ENCODE data around the gene MAT2B. TPM values are rescaled to one million over a fixed set of nuclear protein-coding genes. Genes with fewer than 3 reads are reported as not detected.
"Not testable (repeated sequence)": the region's sequence is repeated elsewhere in the genome, so short reads cannot be mapped to it uniquely, and the experiment has no call there.

Gene MAT2B
- total RNA-seq, 1 experiment from 2014 or later: 72.5 TPM

DNA sequence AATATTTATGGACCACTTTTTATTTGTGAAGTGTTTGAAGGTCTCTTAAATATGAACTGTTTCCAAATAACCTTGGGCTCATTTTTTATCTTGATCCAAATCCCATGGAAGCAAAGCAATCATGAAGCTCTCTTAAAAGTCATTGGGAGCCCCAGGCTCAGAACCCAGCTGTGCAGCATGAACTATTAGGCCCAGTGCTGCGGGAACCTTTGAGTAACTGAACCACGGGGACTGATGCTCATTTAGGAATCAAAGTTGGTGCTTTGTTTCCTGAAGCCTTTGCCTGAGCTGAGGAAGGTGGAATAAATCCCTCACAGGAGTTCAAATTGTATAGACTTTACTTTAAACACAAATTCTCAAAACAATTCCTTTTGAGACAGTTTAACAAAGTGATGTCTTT, 27.8 kb downstream of the MAT2B start:
- H4K20me1 ChIP-seq (ENCODE audit: insufficient read depth, low read depth, low read length): no peaks in the 10 kb centered on the region
- no peaks in the 10 kb centered on the region for H3K27me3 ChIP-seq (ENCODE audit: low read length)
- H2AFZ ChIP-seq (ENCODE audit: low read length): no peak overlapping the region
- H3K9ac ChIP-seq (ENCODE audit: low read length): no peak overlapping the region
- H3K4me2 ChIP-seq (ENCODE audit: low read depth, low read length, poor library complexity, severe bottlenecking): no peak overlapping the region
- no peaks in the 10 kb centered on the region for H3K79me2 ChIP-seq (ENCODE audit: low read length)
- H3K27ac ChIP-seq (ENCODE audit: low read length): no peak overlapping the region
- peaks cover 30% of the 10 kb centered on the region for H3K4me1 ChIP-seq (ENCODE audit: low read length)
- H3K36me3 ChIP-seq (ENCODE audit: insufficient read depth, low read length): no peaks in the 10 kb centered on the region
- no peaks in the 10 kb centered on the region for H3K9me2 ChIP-seq (replicated peaks; ENCODE audit: insufficient read depth, low read length)
- no peak overlapping the region for H3K4me3 ChIP-seq (ENCODE audit: low read length)
- no peak for DNase-seq
- H3K9me3 ChIP-seq (ENCODE audit: low read length): no peaks in the 10 kb centered on the region

DNA sequence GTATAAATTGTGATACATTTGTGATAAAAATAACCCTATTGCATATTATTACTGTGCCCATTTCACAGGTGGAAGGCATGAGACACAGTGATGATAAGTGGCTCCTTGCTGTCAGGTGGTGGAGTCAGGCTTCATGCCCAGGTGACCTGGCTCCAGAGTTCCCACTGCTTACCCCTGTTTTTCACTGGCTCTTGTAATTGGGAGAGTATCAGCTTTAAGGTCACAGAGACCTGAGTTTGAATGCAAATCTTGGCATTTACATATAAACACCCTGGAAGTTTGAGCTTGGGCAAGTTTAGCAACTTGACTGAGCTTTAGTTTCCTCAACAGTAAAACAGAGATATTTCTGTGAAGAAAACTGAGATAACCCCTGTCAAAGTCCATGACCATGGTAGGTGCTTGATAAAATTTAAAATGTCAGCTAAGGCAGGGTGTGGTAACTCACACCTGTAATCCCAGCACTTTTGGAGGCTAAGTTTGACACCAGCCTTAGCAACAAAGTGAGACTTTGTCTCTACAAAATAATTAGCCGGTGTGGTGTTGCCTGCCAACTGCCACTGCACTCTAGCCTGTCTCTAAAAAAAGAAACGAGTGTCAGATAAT, 29.2 kb downstream of the MAT2B start:
- H3K36me3 ChIP-seq (ENCODE audit: insufficient read depth, low read length): no peaks in the 10 kb centered on the region
- peaks cover 30% of the 10 kb centered on the region for H3K4me1 ChIP-seq (ENCODE audit: low read length)
- no peak overlapping the region for H2AFZ ChIP-seq (ENCODE audit: low read length)
- DNase-seq: no peak
- H4K20me1 ChIP-seq (ENCODE audit: insufficient read depth, low read depth, low read length): no peaks in the 10 kb centered on the region
- no peak overlapping the region for H3K9ac ChIP-seq (ENCODE audit: low read length)
- no peaks in the 10 kb centered on the region for H3K9me3 ChIP-seq (ENCODE audit: low read length)
- no peak overlapping the region for H3K4me3 ChIP-seq (ENCODE audit: low read length)
- no peak overlapping the region for H3K27ac ChIP-seq (ENCODE audit: low read length)
- H3K79me2 ChIP-seq (ENCODE audit: low read length): no peaks in the 10 kb centered on the region
- H3K9me2 ChIP-seq (replicated peaks; ENCODE audit: insufficient read depth, low read length): no peaks in the 10 kb centered on the region
- peak overlapping the region; percentile 22 for H3K4me2 ChIP-seq (ENCODE audit: low read depth, low read length, poor library complexity, severe bottlenecking)
- no peaks in the 10 kb centered on the region for H3K27me3 ChIP-seq (ENCODE audit: low read length)

DNA sequence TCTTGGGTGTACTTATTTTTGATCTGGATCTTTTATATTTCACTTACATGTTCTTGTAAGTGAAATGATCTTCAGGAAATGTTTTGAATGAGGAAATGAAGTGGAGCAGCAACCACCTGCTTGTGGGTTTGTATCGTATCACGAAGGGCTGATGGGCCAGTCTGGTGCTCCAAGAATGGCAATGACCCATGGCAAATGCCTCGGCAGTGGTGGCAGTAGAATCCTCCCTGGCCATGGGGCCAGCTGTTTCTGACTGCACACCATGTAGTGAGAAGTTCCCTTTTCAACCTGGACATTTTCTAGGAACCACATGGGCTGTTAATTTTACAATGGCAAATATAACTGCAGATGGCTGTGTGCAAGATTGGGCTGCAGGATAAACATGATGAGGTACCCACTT, 29.9 kb downstream of the MAT2B start:
- no peak overlapping the region for H3K9ac ChIP-seq (ENCODE audit: low read length)
- peak overlapping the region; percentile 22 for H3K4me2 ChIP-seq (ENCODE audit: low read depth, low read length, poor library complexity, severe bottlenecking)
- H3K9me2 ChIP-seq (replicated peaks; ENCODE audit: insufficient read depth, low read length): no peaks in the 10 kb centered on the region
- H3K79me2 ChIP-seq (ENCODE audit: low read length): no peaks in the 10 kb centered on the region
- DNase-seq: peak; percentile 48
- no peak overlapping the region for H3K4me3 ChIP-seq (ENCODE audit: low read length)
- H2AFZ ChIP-seq (ENCODE audit: low read length): no peak overlapping the region
- no peaks in the 10 kb centered on the region for H3K36me3 ChIP-seq (ENCODE audit: insufficient read depth, low read length)
- H3K27me3 ChIP-seq (ENCODE audit: low read length): no peaks in the 10 kb centered on the region
- H3K27ac ChIP-seq (ENCODE audit: low read length): no peak overlapping the region
- no peaks in the 10 kb centered on the region for H4K20me1 ChIP-seq (ENCODE audit: insufficient read depth, low read depth, low read length)
- no peaks in the 10 kb centered on the region for H3K9me3 ChIP-seq (ENCODE audit: low read length)
- H3K4me1 ChIP-seq (ENCODE audit: low read length): peaks cover 30% of the 10 kb centered on the region

DNA sequence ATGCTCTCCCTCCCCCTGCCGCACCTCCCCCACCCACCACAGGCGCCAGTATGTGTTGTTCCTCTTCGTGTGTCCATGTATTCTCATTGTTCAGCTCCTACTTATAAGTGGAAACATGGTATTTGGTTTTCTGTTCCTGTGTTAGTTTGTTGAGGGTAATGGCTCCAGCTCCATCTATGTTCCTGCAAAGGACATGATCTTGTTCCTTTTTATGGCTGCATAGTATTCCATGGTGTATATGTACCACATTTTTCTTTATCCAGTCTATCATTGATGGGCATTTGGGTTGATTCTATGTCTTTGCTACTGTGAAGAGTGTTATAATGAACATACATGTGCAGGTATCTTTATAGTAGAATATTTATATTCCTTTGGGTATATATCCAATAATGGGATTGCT, 31.0 kb downstream of the MAT2B start:
- not testable (repeated sequence) for H3K9me2 ChIP-seq (replicated peaks; ENCODE audit: insufficient read depth, low read length); DNase-seq; H3K79me2 ChIP-seq (ENCODE audit: low read length); H2AFZ ChIP-seq (ENCODE audit: low read length); H3K27me3 ChIP-seq (ENCODE audit: low read length); H3K27ac ChIP-seq (ENCODE audit: low read length); H3K4me3 ChIP-seq (ENCODE audit: low read length); H3K9ac ChIP-seq (ENCODE audit: low read length); H4K20me1 ChIP-seq (ENCODE audit: insufficient read depth, low read depth, low read length); H3K36me3 ChIP-seq (ENCODE audit: insufficient read depth, low read length); H3K4me2 ChIP-seq (ENCODE audit: low read depth, low read length, poor library complexity, severe bottlenecking); H3K9me3 ChIP-seq (ENCODE audit: low read length)
- peaks cover 29% of the 10 kb centered on the region for H3K4me1 ChIP-seq (ENCODE audit: low read length)

DNA sequence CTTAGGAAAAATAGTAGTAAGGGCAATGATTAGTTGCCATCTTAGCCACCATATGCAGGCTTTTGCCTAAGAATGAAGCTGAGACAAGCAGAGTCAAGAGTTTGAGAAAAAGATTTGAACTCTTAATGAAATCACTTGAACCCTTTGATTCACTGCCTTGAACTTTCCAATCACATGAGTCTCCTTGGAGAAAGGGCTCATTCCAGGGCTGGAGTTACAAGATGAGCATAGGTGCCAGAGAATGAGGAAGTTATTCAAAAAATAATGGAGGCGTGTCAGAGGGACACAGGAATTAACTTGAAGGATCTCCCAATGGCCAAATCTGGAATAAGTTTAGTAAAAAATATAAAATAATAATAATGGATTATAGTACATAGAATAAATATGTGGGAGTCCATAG, 35.3 kb downstream of the MAT2B start:
- Histone ChIP-seq H3K27ac (ENCODE audit: low read length) (no peak overlapping the region), H3K9ac (ENCODE audit: low read length) (no peak overlapping the region), H3K4me1 (ENCODE audit: low read length) (peaks cover 11% of the 10 kb centered on the region), H3K79me2 (ENCODE audit: low read length) (no peaks in the 10 kb centered on the region), H3K36me3 (ENCODE audit: insufficient read depth, low read length) (no peaks in the 10 kb centered on the region), H3K4me2 (ENCODE audit: low read depth, low read length, poor library complexity, severe bottlenecking) (no peak overlapping the region), H2AFZ (ENCODE audit: low read length) (no peak overlapping the region), H3K9me3 (ENCODE audit: low read length) (no peaks in the 10 kb centered on the region), H3K4me3 (ENCODE audit: low read length) (no peak overlapping the region), H3K27me3 (ENCODE audit: low read length) (no peaks in the 10 kb centered on the region), H3K9me2 (replicated peaks; ENCODE audit: insufficient read depth, low read length) (no peaks in the 10 kb centered on the region), H4K20me1 (ENCODE audit: insufficient read depth, low read depth, low read length) (0 out of 2 replicates have a peak, but pooled peaks cover 4% of the 10 kb centered on the region)
- DNase-seq: no peak

DNA sequence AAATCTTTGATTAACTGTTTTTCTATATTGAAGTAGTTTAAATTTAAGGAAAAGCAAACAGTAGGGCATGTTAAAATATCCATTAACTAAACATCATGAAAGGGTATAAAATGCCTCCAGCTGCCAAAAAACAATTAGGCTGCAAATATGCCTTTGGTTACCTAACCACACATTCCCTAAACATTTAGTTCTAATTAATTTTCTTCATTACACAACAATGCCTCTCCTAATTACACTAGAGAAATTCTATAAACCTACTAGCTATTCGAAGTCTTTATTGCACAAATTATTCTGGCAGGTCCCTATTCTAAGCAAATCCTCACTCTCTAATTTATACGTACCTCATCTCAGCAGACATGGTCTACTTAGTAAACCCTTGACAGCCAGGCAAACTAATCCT, 37.4 kb downstream of the MAT2B start:
- Histone ChIP-seq H3K9me2 (replicated peaks; ENCODE audit: insufficient read depth, low read length) (no peaks in the 10 kb centered on the region), H3K9ac (ENCODE audit: low read length) (no peak overlapping the region), H4K20me1 (ENCODE audit: insufficient read depth, low read depth, low read length) (0 out of 2 replicates have a peak, but pooled peaks cover 4% of the 10 kb centered on the region), H2AFZ (ENCODE audit: low read length) (no peak overlapping the region), H3K79me2 (ENCODE audit: low read length) (no peaks in the 10 kb centered on the region), H3K9me3 (ENCODE audit: low read length) (no peaks in the 10 kb centered on the region), H3K4me1 (ENCODE audit: low read length) (peaks cover 10% of the 10 kb centered on the region), H3K27me3 (ENCODE audit: low read length) (no peaks in the 10 kb centered on the region), H3K4me2 (ENCODE audit: low read depth, low read length, poor library complexity, severe bottlenecking) (no peak overlapping the region), H3K27ac (ENCODE audit: low read length) (no peak overlapping the region), H3K4me3 (ENCODE audit: low read length) (no peak overlapping the region), H3K36me3 (ENCODE audit: insufficient read depth, low read length) (no peaks in the 10 kb centered on the region)
- no peak for DNase-seq

DNA sequence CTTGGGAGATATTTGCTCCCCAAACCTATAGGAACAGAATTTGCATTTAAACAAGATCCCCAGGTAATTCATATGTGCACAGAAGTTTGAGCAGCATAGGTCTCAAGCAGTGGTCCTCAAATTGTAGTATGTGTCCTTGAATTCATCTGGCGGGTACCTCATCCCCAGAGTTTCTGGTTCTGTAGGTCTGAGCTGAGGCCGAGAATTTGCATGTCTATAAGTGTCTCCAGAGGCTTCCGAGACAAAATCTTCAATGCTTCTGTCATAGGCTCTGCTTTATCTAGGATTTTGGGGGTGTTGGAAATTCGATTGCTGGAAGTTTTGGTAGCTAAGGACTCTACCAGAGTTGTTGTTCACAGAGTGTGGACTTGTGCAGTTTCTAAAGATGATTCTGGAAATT, 38.6 kb downstream of the MAT2B start:
- Histone ChIP-seq H3K4me1 (ENCODE audit: low read length) (peaks cover 10% of the 10 kb centered on the region), H3K79me2 (ENCODE audit: low read length) (no peaks in the 10 kb centered on the region), H3K36me3 (ENCODE audit: insufficient read depth, low read length) (no peaks in the 10 kb centered on the region), H3K27me3 (ENCODE audit: low read length) (no peaks in the 10 kb centered on the region), H3K9ac (ENCODE audit: low read length) (no peak overlapping the region), H2AFZ (ENCODE audit: low read length) (no peak overlapping the region), H3K9me3 (ENCODE audit: low read length) (no peaks in the 10 kb centered on the region), H3K4me2 (ENCODE audit: low read depth, low read length, poor library complexity, severe bottlenecking) (no peak overlapping the region), H3K4me3 (ENCODE audit: low read length) (no peak overlapping the region), H4K20me1 (ENCODE audit: insufficient read depth, low read depth, low read length) (0 out of 2 replicates have a peak, but pooled peaks cover 4% of the 10 kb centered on the region), H3K27ac (ENCODE audit: low read length) (no peak overlapping the region), H3K9me2 (replicated peaks; ENCODE audit: insufficient read depth, low read length) (no peaks in the 10 kb centered on the region)
- DNase-seq: no peak

DNA sequence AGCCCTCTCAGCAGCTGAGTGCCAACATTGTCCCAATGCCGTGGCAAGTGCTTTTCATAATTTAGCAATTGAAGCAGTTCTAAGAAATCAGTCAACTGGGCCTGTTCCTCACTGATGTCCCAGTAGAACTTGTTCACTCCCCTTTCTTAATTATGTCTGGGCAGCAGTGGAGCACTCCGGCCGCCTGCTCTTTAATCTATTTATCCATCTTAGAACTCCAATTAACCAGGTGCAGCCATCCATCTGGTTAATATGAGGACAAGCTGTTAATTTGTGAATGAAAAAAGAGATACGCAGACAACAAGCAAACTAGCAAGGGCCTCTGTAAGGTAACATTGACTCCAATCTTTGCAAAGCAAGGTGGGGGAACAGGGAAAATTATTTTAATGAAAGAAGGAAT, 39.4 kb downstream of the MAT2B start:
- Histone ChIP-seq H3K4me1 (ENCODE audit: low read length) (peaks cover 10% of the 10 kb centered on the region), H3K36me3 (ENCODE audit: insufficient read depth, low read length) (no peaks in the 10 kb centered on the region), H3K27ac (ENCODE audit: low read length) (no peak overlapping the region), H4K20me1 (ENCODE audit: insufficient read depth, low read depth, low read length) (0 out of 2 replicates have a peak, but pooled peaks cover 4% of the 10 kb centered on the region), H2AFZ (ENCODE audit: low read length) (no peak overlapping the region), H3K9ac (ENCODE audit: low read length) (no peak overlapping the region), H3K9me2 (replicated peaks; ENCODE audit: insufficient read depth, low read length) (no peaks in the 10 kb centered on the region), H3K9me3 (ENCODE audit: low read length) (no peaks in the 10 kb centered on the region), H3K4me3 (ENCODE audit: low read length) (no peak overlapping the region), H3K27me3 (ENCODE audit: low read length) (no peaks in the 10 kb centered on the region), H3K4me2 (ENCODE audit: low read depth, low read length, poor library complexity, severe bottlenecking) (no peak overlapping the region), H3K79me2 (ENCODE audit: low read length) (no peaks in the 10 kb centered on the region)
- DNase-seq: no peak

Data from Karpas-422 (cell line).